ENCODE results near the gene DLGAP1.

Gene DLGAP1

GRCh38 chr18:3983351-3983969, 471.6 kb downstream of the DLGAP1 start:
- CTCF ChIA-PET = no interaction called here
- TF ChIP-seq SUZ12 (IDR thresholded peaks at IDR 0.05) (no peak), SP1 (IDR thresholded peaks at IDR 0.05) (no peak), BHLHE40 (IDR thresholded peaks at IDR 0.05; ENCODE audit: borderline replicate concordance) (no peak), ZNF384 (IDR thresholded peaks at IDR 0.05) (no peak), ARNT (IDR thresholded peaks at IDR 0.05) (no peak), FOXK2 (IDR thresholded peaks at IDR 0.05) (no peak), TARDBP (IDR thresholded peaks at IDR 0.05) (no peak), HDGF (IDR thresholded peaks at IDR 0.05; ENCODE audit: borderline replicate concordance) (no peak)

GRCh38 chr18:3982541-3982940, 472.6 kb downstream of the DLGAP1 start:
- DNase-seq (ENCODE audit: extremely low spot score) = no peak
- POLR2A ChIA-PET = no interaction called here
- TF ChIP-seq TARDBP (IDR thresholded peaks at IDR 0.05) (no peak), FOXA1 (IDR thresholded peaks at IDR 0.05) (no peak), PKNOX1 (IDR thresholded peaks at IDR 0.05) (no peak), ZNF384 (IDR thresholded peaks at IDR 0.05) (no peak), ELF4 (IDR thresholded peaks at IDR 0.05) (no peak), HDGF (IDR thresholded peaks at IDR 0.05; ENCODE audit: borderline replicate concordance) (no peak), FOXM1 (IDR thresholded peaks at IDR 0.05; ENCODE audit: borderline replicate concordance) (no peak), LEF1 (IDR thresholded peaks at IDR 0.05; ENCODE audit: borderline replicate concordance) (no peak), BHLHE40 (IDR thresholded peaks at IDR 0.05; ENCODE audit: borderline replicate concordance) (no peak), SP1 (IDR thresholded peaks at IDR 0.05) (no peak), SUZ12 (IDR thresholded peaks at IDR 0.05) (no peak), CTBP1 (IDR thresholded peaks at IDR 0.05; ENCODE audit: borderline replicate concordance) (no peak)
- CTCF ChIA-PET = no interaction called here

More at GRCh38 chr18:3983351-3983969, 471.6 kb downstream of the DLGAP1 start:
- no peak for DNase-seq (ENCODE audit: extremely low spot score)
- POLR2A ChIA-PET = no interaction called here

GRCh38 chr18:3979024-3979423, 476.1 kb downstream of the DLGAP1 start:
- ChIA-PET POLR2A (no interaction called here), CTCF (no interaction called here)
- TF ChIP-seq BHLHE40 (IDR thresholded peaks at IDR 0.05; ENCODE audit: borderline replicate concordance) (no peak), ELF4 (IDR thresholded peaks at IDR 0.05) (no peak), FOXM1 (IDR thresholded peaks at IDR 0.05; ENCODE audit: borderline replicate concordance) (no peak), TARDBP (IDR thresholded peaks at IDR 0.05) (no peak), HDGF (IDR thresholded peaks at IDR 0.05; ENCODE audit: borderline replicate concordance) (no peak), SP1 (IDR thresholded peaks at IDR 0.05) (no peak), NFRKB (IDR thresholded peaks at IDR 0.05) (no peak), CTBP1 (IDR thresholded peaks at IDR 0.05; ENCODE audit: borderline replicate concordance) (no peak), FOXA1 (IDR thresholded peaks at IDR 0.05) (no peak), SUZ12 (IDR thresholded peaks at IDR 0.05) (no peak)
- no peak for DNase-seq (ENCODE audit: extremely low spot score)

GRCh38 chr18:3973191-3973850, 481.8 kb downstream of the DLGAP1 start:
- ChIA-PET POLR2A (no interaction called here), CTCF (no interaction called here)
- DNase-seq (ENCODE audit: extremely low spot score) = no peak
- TF ChIP-seq FOXA1 (IDR thresholded peaks at IDR 0.05) (no peak), ZNF384 (IDR thresholded peaks at IDR 0.05) (no peak), PKNOX1 (IDR thresholded peaks at IDR 0.05) (no peak), LEF1 (IDR thresholded peaks at IDR 0.05; ENCODE audit: borderline replicate concordance) (no peak), L3MBTL2 (conservative IDR thresholded peaks at IDR 0.05) (no peak), FOXK2 (IDR thresholded peaks at IDR 0.05) (no peak), CTBP1 (IDR thresholded peaks at IDR 0.05; ENCODE audit: borderline replicate concordance) (no peak), TARDBP (IDR thresholded peaks at IDR 0.05) (no peak), NFRKB (IDR thresholded peaks at IDR 0.05) (no peak), FOXM1 (IDR thresholded peaks at IDR 0.05; ENCODE audit: borderline replicate concordance) (no peak), BHLHE40 (IDR thresholded peaks at IDR 0.05; ENCODE audit: borderline replicate concordance) (no peak), SUZ12 (IDR thresholded peaks at IDR 0.05) (no peak), ARNT (IDR thresholded peaks at IDR 0.05) (no peak), HDGF (IDR thresholded peaks at IDR 0.05; ENCODE audit: borderline replicate concordance) (no peak), ELF4 (IDR thresholded peaks at IDR 0.05) (no peak), SP1 (IDR thresholded peaks at IDR 0.05) (no peak)

GRCh38 chr18:3972291-3972930, 482.7 kb downstream of the DLGAP1 start:
- ChIA-PET CTCF (no interaction called here), POLR2A (no interaction called here)
- TF ChIP-seq ARNT (IDR thresholded peaks at IDR 0.05) (no peak), L3MBTL2 (conservative IDR thresholded peaks at IDR 0.05) (no peak), LEF1 (IDR thresholded peaks at IDR 0.05; ENCODE audit: borderline replicate concordance) (no peak), SP1 (IDR thresholded peaks at IDR 0.05) (no peak), CTBP1 (IDR thresholded peaks at IDR 0.05; ENCODE audit: borderline replicate concordance) (no peak), FOXA1 (IDR thresholded peaks at IDR 0.05) (no peak), BHLHE40 (IDR thresholded peaks at IDR 0.05; ENCODE audit: borderline replicate concordance) (no peak), NFRKB (IDR thresholded peaks at IDR 0.05) (no peak), ELF4 (IDR thresholded peaks at IDR 0.05) (no peak), ZNF384 (IDR thresholded peaks at IDR 0.05) (no peak), FOXM1 (IDR thresholded peaks at IDR 0.05; ENCODE audit: borderline replicate concordance) (no peak), TARDBP (IDR thresholded peaks at IDR 0.05) (no peak), SUZ12 (IDR thresholded peaks at IDR 0.05) (no peak), HDGF (IDR thresholded peaks at IDR 0.05; ENCODE audit: borderline replicate concordance) (no peak), FOXK2 (IDR thresholded peaks at IDR 0.05) (no peak), PKNOX1 (IDR thresholded peaks at IDR 0.05) (no peak)
- DNase-seq (ENCODE audit: extremely low spot score) = no peak
